Neural progenitor cell (in vitro differentiated cells): ENCODE data around the gene TMEM14A.

Experiments used
- CTCF ChIP-seq: fragments of 200-600 bp; sonication (generic); IDR thresholded peaks from 2 replicates; pipeline ENCODE4 v1.5.1; 2017; ENCODE audit warnings: antibody characterized with exemption, mild to moderate bottlenecking
- EZH2 ChIP-seq: fragments of 200-600 bp; sonication (generic); IDR thresholded peaks from 2 replicates; pipeline ENCODE4 v1.6.1; 2017; ENCODE audit warnings: antibody characterized with exemption, mild to moderate bottlenecking, moderate library complexity

GRCh38 chr6:52670502-52671409 lies at the start of gene TMEM14A:
- TF ChIP-seq CTCF, result no peak
- no peak for TF ChIP-seq EZH2
